ENCODE data around the gene CCZ1.
"Not testable (repeated sequence)": the region's sequence is repeated elsewhere in the genome, so short reads cannot be mapped to it uniquely, and the experiment has no call there.

GRCh38 chr7:5924630-5925029, 26.1 kb downstream of the CCZ1 start:
- not testable (repeated sequence) for TF ChIP-seq CTCF (IDR thresholded peaks at IDR 0.05); EZH2 (IDR thresholded peaks at IDR 0.05; ENCODE audit: borderline replicate concordance, insufficient read depth, low read depth, low read length, poor library complexity, severe bottlenecking)

All from B cell (primary cell).